SU-DHL-6 (cell line): ENCODE results near the gene CTXND1.

Source experiments
- H2AFZ ChIP-seq: fragments of 200-600 bp; sonication (generic); 2 replicates; pipeline ENCODE4 v1.6.1; 2014; ENCODE audit warnings: low read depth, mild to moderate bottlenecking, moderate library complexity, mixed read lengths, antibody characterized with exemption, low read length; ENCODE audit not compliant: severe bottlenecking
- H3F3A ChIP-seq: fragments of 200-600 bp; shearing (Covaris generic); 2 replicates; pipeline ENCODE4 v1.6.0; 2016; ENCODE audit warnings: antibody characterized with exemption, mild to moderate bottlenecking; ENCODE audit not compliant: insufficient read depth
- H3K27ac ChIP-seq: fragments of 200-600 bp; sonication (generic); 2 replicates; pipeline ENCODE4 v1.5.1; 2016; ENCODE audit warnings: low read depth, mild to moderate bottlenecking, low read length, moderate library complexity, mixed read lengths
- H3K27me3 ChIP-seq: fragments of 200-600 bp; sonication (generic), shearing (Covaris generic); 2 replicates; pipeline ENCODE4 v1.6.0; 2014; ENCODE audit warnings: mild to moderate bottlenecking, low read length
- H3K36me3 ChIP-seq: fragments of 200-600 bp; sonication (generic); 2 replicates; pipeline ENCODE4 v1.6.1; 2014; ENCODE audit warnings: mild to moderate bottlenecking, low read length, mixed read lengths
- H3K4me2 ChIP-seq: fragments of 300-600, 200-600 bp; shearing (Covaris generic), sonication (generic); 2 replicates; pipeline ENCODE4 v1.6.0; 2014; ENCODE audit warnings: low read length, low read depth, mild to moderate bottlenecking; ENCODE audit not compliant: poor library complexity, severe bottlenecking
- H3K4me3 ChIP-seq: fragments of 200-600 bp; sonication (generic); 2 replicates; pipeline ENCODE4 v1.5.1; 2014; ENCODE audit warnings: antibody characterized with exemption, low read length, mild to moderate bottlenecking, mixed read lengths; ENCODE audit not compliant: insufficient read depth, poor library complexity, severe bottlenecking
- H3K79me2 ChIP-seq: fragments of 200-600 bp; sonication (generic); 2 replicates; pipeline ENCODE4 v1.6.1; 2014; ENCODE audit warnings: mild to moderate bottlenecking, low read length, moderate library complexity; ENCODE audit not compliant: insufficient read depth
- H3K9ac ChIP-seq: fragments of 200-600 bp; sonication (generic); 2 replicates; pipeline ENCODE4 v1.7.0; 2014; ENCODE audit warnings: mild to moderate bottlenecking, low read length
- H3K9me2 ChIP-seq: fragments of 200-600 bp; sonication (generic); replicated peaks from 2 replicates; pipeline ENCODE4 v1.6.1; 2014; ENCODE audit warnings: low read length; ENCODE audit not compliant: insufficient read depth
- H3K9me3 ChIP-seq: fragments of 200-600 bp; sonication (generic); 2 replicates; pipeline ENCODE4 v1.6.1; 2014; ENCODE audit warnings: low read length, mixed read lengths; ENCODE audit not compliant: insufficient read depth
- H4K20me1 ChIP-seq: fragments of 200-600 bp; sonication (generic); 2 replicates; pipeline ENCODE4 v1.6.1; 2014; ENCODE audit warnings: low read depth, mild to moderate bottlenecking, antibody characterized with exemption, low read length, moderate library complexity, mixed read lengths
- CTCF ChIP-seq: fragments of 200-600 bp; sonication (generic); IDR thresholded peaks from one replicate; pipeline ENCODE4 v1.5.1; 2017; ENCODE audit warnings: antibody characterized with exemption, mild to moderate bottlenecking, low read length, moderate library complexity; ENCODE audit not compliant: insufficient read depth, poor library complexity, severe bottlenecking
- EZH2phosphoT487 ChIP-seq: fragments of 200-600 bp; sonication (generic), shearing (Covaris generic); conservative IDR thresholded peaks from 2 replicates; pipeline ENCODE4 v1.6.1; 2018; ENCODE audit warnings: mild to moderate bottlenecking, antibody characterized with exemption, low read length, moderate library complexity, mixed read lengths

CTXND1 gene

DNA sequence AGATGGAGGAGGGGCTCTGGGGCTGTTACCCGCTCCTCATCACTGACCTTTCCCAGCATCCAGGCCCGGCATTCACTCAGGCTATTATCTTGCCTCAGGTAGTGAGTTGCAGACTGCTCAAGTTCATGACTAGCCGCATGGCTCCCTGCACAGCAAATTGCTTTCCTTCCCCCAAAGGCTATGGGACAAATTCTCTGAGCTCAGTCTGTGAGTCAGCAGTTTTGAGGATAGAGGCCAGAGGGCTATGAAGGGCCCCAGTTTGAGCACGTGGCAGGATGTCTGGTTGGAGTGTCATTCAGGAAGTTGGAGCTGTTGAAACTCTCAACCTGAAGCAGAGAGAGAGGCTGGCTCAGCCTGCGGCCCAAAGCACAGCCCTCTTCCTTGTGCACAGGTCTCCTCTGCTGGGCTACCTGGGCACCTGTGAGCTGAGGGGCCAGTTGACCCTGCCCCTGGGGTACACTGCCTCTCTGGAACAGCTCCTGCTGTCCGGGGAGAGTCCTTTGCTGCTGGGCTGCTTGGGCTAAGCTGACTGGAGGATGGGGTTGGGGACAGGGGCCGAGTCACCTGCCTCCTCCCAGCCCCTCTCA, 91.3 kb downstream of the CTXND1 start:
- H3K27me3 ChIP-seq = no peaks in the 10 kb centered on the region
- H3K9me2 ChIP-seq = no peaks in the 10 kb centered on the region
- no peaks in the 10 kb centered on the region for H3K79me2 ChIP-seq
- H3K27ac ChIP-seq = no peak overlapping the region
- no peak overlapping the region for H3K4me2 ChIP-seq
- TF ChIP-seq EZH2phosphoT487 = no peak
- no peak for TF ChIP-seq CTCF
- H3K36me3 ChIP-seq = no peaks in the 10 kb centered on the region
- no peak overlapping the region for H3K4me3 ChIP-seq
- H3F3A ChIP-seq = no peaks in the 10 kb centered on the region
- H4K20me1 ChIP-seq = no peaks in the 10 kb centered on the region
- H3K9me3 ChIP-seq = no peaks in the 10 kb centered on the region
- H2AFZ ChIP-seq = no peak overlapping the region
- no peak overlapping the region for H3K9ac ChIP-seq

DNA sequence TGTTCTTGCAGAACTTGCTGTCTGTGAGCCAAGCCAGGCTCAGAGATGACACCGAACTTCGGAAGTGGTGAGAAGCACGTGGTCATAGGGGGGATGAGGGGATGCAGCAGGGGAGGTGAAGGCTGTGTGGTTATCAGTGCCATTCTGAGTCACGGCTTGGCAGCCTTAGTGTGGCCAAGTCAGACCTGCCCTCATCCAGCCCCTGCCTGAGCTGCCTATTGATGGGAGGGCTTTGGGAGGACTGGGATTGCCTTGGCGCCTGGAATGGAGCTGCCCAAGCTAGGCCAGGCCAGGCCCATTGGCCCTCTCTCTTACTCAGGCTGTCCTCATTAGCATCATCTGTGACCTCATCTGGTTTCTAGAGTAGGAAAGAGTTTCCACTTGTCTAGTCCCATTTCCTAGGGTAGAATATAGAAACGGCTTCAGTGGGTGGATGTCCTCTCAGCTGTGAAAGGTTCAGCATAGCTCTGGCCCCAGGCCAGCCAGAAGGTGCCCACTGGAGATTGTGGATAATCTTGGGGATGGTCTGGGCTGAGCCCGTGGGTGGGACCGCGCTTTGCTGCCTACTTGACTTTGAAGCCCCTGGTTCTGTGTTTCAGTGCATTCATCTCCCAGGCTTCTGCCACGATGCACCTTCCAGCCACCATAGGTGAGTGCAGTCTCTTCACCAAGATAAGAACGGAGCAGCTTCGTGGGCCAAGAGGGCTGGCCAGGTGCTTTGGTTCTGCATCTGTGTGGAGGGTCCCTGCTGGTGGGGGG, 92.0 kb downstream of the CTXND1 start:
- Histone ChIP-seq H3K27ac (no peak overlapping the region), H3K27me3 (no peaks in the 10 kb centered on the region), H3K9me3 (no peaks in the 10 kb centered on the region), H3F3A (no peaks in the 10 kb centered on the region), H3K9ac (no peak overlapping the region), H3K9me2 (no peaks in the 10 kb centered on the region), H3K4me2 (no peak overlapping the region), H2AFZ (no peak overlapping the region), H3K79me2 (no peaks in the 10 kb centered on the region), H4K20me1 (no peaks in the 10 kb centered on the region), H3K4me3 (no peak overlapping the region), H3K36me3 (no peaks in the 10 kb centered on the region)
- TF ChIP-seq CTCF = no peak
- TF ChIP-seq EZH2phosphoT487 = no peak

GRCh38 chr15:80159301-80159700, 92.7 kb downstream of the CTXND1 start:
- no peaks in the 10 kb centered on the region for H3K9me2 ChIP-seq
- no peak overlapping the region for H3K9ac ChIP-seq
- TF ChIP-seq CTCF (no peak), EZH2phosphoT487 (no peak)
- no peak overlapping the region for H2AFZ ChIP-seq
- no peaks in the 10 kb centered on the region for H3K79me2 ChIP-seq
- no peaks in the 10 kb centered on the region for H4K20me1 ChIP-seq
- H3K27ac ChIP-seq = no peak overlapping the region
- no peaks in the 10 kb centered on the region for H3K27me3 ChIP-seq
- H3K36me3 ChIP-seq = no peaks in the 10 kb centered on the region
- no peaks in the 10 kb centered on the region for H3F3A ChIP-seq
- H3K4me2 ChIP-seq = no peak overlapping the region
- no peak overlapping the region for H3K4me3 ChIP-seq
- H3K9me3 ChIP-seq = no peaks in the 10 kb centered on the region
